ENCODE results near the gene ABHD2.

- TF ChIP-seq REST (IDR thresholded peaks at IDR 0.05; ENCODE audit: insufficient read depth in 1 of 2, low read depth in 2 of 2, low read length in 2 of 2) (no peak), TAF1 (IDR thresholded peaks at IDR 0.05; ENCODE audit: borderline replicate concordance, insufficient read depth, low read length) (no peak), SIN3A (IDR thresholded peaks at IDR 0.05; ENCODE audit: borderline replicate concordance, insufficient read depth, low read length) (no peak), POLR2AphosphoS5 (IDR thresholded peaks at IDR 0.05; ENCODE audit: low read depth, low read length) (no peak)
These were observed 113.3 kb downstream of the ABHD2 start for GRCh38 chr15:89201465-89202005.
